Skeletal muscle tissue (tissue), 4 donors: ENCODE results near the gene CARD14. TPM values are rescaled to one million over a fixed set of nuclear protein-coding genes. Genes with fewer than 3 reads are reported as not detected.

Experiments
- H3K27ac ChIP-seq: one replicate; pipeline ENCODE4 v1.7.0; 2013; ENCODE audit warnings: mild to moderate bottlenecking, low read depth, low read length, inconsistent platforms
- H3K27me3 ChIP-seq, 3 donors: one replicate each; pipeline ENCODE4 v1.7.0; 2013; ENCODE audit warnings: low read length in 3 of 3; ENCODE audit not compliant: control insufficient read depth in 3 of 3, insufficient read depth in 3 of 3
- H3K36me3 ChIP-seq, 3 donors: one replicate each; pipeline ENCODE4 v1.7.0; 2013; ENCODE audit warnings: low read length in 3 of 3; ENCODE audit not compliant: control insufficient read depth in 3 of 3, insufficient read depth in 3 of 3
- H3K4me1 ChIP-seq, 3 donors: one replicate each; pipeline ENCODE4 v1.7.0; 2013; ENCODE audit warnings: low read length in 3 of 3, mild to moderate bottlenecking in 3 of 3; ENCODE audit not compliant: control insufficient read depth in 3 of 3, insufficient read depth in 3 of 3
- H3K4me3 ChIP-seq, 3 donors: one replicate each; pipeline ENCODE4 v1.7.0; 2013; ENCODE audit warnings: low read length in 3 of 3
- H3K9ac ChIP-seq, 3 donors: one replicate each; pipeline ENCODE4 v1.7.0; 2013; ENCODE audit warnings: low read length in 3 of 3, mild to moderate bottlenecking in 3 of 3, moderate library complexity in 2 of 3, low read depth in 1 of 3
- H3K9me3 ChIP-seq, 3 donors: one replicate each; pipeline ENCODE4 v1.7.0; 2013; ENCODE audit warnings: low read length in 3 of 3; ENCODE audit not compliant: control insufficient read depth in 3 of 3
- total RNA-seq: library from RNA; depleted of rRNA; stranded (reverse); fragments of >200 nt; gene quantifications from one replicate; pipeline ENCODE4 v1.2.3, GENCODE V29; 2014
- donor health status: Osteomylitis.

CARD14 gene
- total RNA-seq, 1 donor from 2014 or later, result 0.52 TPM

DNA sequence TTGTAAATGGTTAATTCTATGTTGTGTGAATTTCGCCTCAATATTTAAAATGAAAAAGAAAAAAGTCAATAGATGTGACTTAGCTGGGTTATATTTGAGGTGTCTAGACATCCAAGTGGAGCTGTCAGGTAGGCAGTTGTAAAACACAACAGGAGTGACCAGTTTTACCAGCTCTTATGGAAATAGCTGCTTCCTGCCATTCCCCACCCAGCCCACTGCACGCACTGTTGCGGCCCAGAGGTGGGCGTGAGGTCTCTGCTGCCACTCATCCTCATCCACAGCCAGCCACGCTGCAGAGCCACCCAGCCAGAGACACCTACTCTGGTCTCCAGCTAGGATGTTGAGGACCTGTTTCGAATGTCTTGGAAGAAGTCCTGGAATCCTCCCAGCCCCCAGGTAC lies 3.4 kb upstream of the CARD14 start:
- Histone ChIP-seq H3K4me3 (no peak overlapping the region), H3K9me3 (no peaks in the 10 kb centered on the region), H3K27ac (no peak overlapping the region), H3K9ac (no peak overlapping the region), H3K36me3 (no peaks in the 10 kb centered on the region), H3K27me3 (peaks cover 0 to 19% (median 11%) of the 10 kb centered on the region in 3 donors), H3K4me1 (no peaks in the 10 kb centered on the region)

GRCh38 chr17:80168371-80168770 lies 1.5 kb upstream of the CARD14 start:
- Histone ChIP-seq H3K36me3 (no peaks in the 10 kb centered on the region), H3K4me1 (no peaks in the 10 kb centered on the region), H3K9me3 (no peaks in the 10 kb centered on the region), H3K9ac (no peak overlapping the region), H3K4me3 (no peak overlapping the region), H3K27me3 (peaks cover 0 to 19% (median 11%) of the 10 kb centered on the region in 3 donors), H3K27ac (no peak overlapping the region)

DNA sequence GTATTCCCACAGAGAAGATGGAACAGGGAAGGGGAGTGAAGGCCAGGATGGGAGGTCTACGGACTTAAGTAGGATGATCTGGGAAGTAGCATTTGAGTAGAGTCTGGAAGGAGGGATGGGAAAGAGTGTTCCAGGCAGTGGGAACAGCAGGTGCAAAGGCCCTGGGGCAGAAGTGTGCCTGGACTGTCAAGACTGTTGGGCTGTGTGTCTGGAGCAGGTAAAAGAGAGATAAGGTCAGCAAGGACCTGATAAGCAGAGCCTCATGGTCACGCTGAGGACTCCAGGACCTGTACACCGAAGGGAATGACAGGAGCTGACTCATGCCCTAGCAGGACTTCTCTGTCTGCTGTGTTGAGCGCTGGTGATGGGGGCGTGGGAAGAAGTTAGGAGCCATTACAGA lies 723 bp upstream of the CARD14 start:
- Histone ChIP-seq H3K4me1 (no peaks in the 10 kb centered on the region), H3K36me3 (no peaks in the 10 kb centered on the region), H3K4me3 (no peak overlapping the region), H3K9ac (no peak overlapping the region), H3K27me3 (peaks cover 0 to 16% (median 11%) of the 10 kb centered on the region in 3 donors), H3K9me3 (no peaks in the 10 kb centered on the region), H3K27ac (no peak overlapping the region)

DNA sequence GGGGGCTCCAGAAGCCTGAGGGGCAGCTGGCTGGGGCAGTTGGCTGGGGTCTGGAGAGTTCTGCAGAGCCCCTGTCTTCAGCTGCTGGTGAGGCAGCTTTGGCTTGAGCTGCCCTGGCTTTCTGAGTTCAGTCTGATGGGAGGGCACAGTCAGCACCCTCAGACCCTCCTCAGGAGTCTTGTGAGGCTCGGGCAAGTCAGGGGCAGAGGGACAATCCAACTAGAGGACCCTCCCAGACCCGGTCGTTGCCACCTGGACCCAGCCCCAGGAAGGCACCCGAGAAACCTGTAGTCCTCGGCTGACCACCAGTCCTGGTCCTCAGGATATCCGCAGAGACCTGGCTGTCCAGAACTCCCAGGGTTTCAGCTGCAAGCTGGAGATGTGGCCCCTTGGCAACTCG lies 1.9 kb downstream of the CARD14 start:
- H3K27me3 ChIP-seq, result peaks cover 0 to 16% (median 15%) of the 10 kb centered on the region in 3 donors
- no peaks in the 10 kb centered on the region for H3K9me3 ChIP-seq
- no peak overlapping the region for H3K4me3 ChIP-seq
- no peak overlapping the region for H3K27ac ChIP-seq
- no peak overlapping the region for H3K9ac ChIP-seq
- H3K36me3 ChIP-seq, result no peaks in the 10 kb centered on the region
- peaks cover 0 to 4% (median 0%) of the 10 kb centered on the region in 3 donors for H3K4me1 ChIP-seq

DNA sequence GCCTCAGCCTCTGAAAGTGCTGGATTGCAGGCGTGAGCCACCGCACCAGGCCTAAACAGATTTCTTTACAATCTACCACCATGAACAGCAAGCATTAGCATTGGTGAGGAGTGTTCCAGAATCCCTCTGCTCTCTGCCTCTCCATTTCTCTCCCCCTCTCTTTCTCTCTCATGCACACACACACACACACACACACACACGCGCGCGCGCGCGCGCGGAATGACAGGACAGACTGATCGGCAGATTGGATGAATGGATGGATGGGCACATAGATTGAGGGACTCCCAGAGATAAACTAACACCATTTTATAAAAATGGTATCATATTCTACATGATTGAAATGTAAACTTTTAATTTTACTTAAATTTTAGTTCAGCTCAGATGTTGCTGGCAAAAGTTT lies 3.3 kb downstream of the CARD14 start:
- peaks cover 0 to 4% (median 0%) of the 10 kb centered on the region in 3 donors for H3K4me1 ChIP-seq
- no peak overlapping the region for H3K9ac ChIP-seq
- H3K27ac ChIP-seq, result no peak overlapping the region
- H3K36me3 ChIP-seq, result no peaks in the 10 kb centered on the region
- no peak overlapping the region for H3K4me3 ChIP-seq
- H3K27me3 ChIP-seq, result peaks cover 0 to 16% (median 12%) of the 10 kb centered on the region in 3 donors
- no peaks in the 10 kb centered on the region for H3K9me3 ChIP-seq

DNA sequence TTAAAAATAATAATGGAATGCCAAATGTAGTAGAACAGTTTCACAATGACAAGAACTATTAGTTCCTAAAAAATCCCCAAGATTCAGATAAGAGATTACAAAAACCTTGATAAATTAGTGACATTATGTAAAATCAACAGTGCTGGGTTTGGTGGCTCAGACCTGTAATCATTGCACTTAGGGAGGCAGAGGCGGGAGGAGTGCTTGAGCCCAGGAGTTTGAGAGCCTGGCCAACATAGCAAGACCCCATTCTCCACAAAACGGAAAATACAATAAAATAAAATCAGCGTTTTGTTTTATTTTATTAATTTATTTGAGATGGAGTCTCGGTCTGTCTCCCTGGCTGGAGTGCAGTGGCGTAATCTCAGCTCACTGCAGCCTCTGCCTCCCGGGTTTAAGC lies 4.1 kb downstream of the CARD14 start:
- Histone ChIP-seq H3K4me1 (peaks cover 0 to 4% (median 0%) of the 10 kb centered on the region in 3 donors), H3K9me3 (no peaks in the 10 kb centered on the region), H3K27me3 (peaks cover 0 to 13% (median 12%) of the 10 kb centered on the region in 3 donors), H3K27ac (no peak overlapping the region), H3K36me3 (no peaks in the 10 kb centered on the region), H3K9ac (no peak overlapping the region), H3K4me3 (no peak overlapping the region)

DNA sequence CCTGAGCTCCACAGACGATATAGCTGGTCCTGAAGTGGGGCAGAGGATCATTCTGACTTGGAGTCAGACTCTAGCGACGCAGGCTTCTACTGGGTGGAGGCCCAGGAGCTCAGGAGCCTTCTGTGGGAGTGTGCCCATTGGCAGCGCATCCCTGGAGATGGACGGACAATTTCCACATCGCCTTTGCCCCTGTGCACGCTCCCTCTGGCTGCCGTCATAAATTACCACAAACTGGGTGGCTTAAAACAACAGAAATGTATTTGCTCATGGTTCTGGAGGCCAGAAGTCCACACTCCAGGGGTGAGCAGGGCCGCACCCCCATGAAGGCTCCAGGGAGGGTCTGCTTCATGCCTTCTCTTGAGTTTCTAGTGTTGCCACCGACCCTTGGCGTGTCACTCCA lies 6.9 kb downstream of the CARD14 start:
- H3K4me1 ChIP-seq, result peaks cover 0 to 4% (median 0%) of the 10 kb centered on the region in 3 donors
- H3K9me3 ChIP-seq, result no peaks in the 10 kb centered on the region
- no peak overlapping the region for H3K27ac ChIP-seq
- no peak overlapping the region for H3K4me3 ChIP-seq
- H3K27me3 ChIP-seq, result peaks cover 2 to 10% (median 3%) of the 10 kb centered on the region in 3 donors
- H3K36me3 ChIP-seq, result no peaks in the 10 kb centered on the region
- H3K9ac ChIP-seq, result no peak overlapping the region

- Histone ChIP-seq H3K9me3 (no peaks in the 10 kb centered on the region), H3K36me3 (no peaks in the 10 kb centered on the region), H3K27ac (no peak overlapping the region), H3K9ac (no peak overlapping the region), H3K4me3 (no peak overlapping the region), H3K4me1 (peaks cover 0 to 4% (median 0%) of the 10 kb centered on the region in 3 donors), H3K27me3 (peaks cover 3 to 13% (median 7%) of the 10 kb centered on the region in 3 donors)
Observed at GRCh38 chr17:80177986-80178595, 8.3 kb downstream of the CARD14 start.

- H3K27me3 ChIP-seq, result peaks cover 3 to 18% (median 14%) of the 10 kb centered on the region in 3 donors
- H3K36me3 ChIP-seq, result no peaks in the 10 kb centered on the region
- H3K4me1 ChIP-seq, result peaks cover 0 to 4% (median 0%) of the 10 kb centered on the region in 3 donors
- H3K4me3 ChIP-seq, result no peak overlapping the region
- no peak overlapping the region for H3K27ac ChIP-seq
- H3K9me3 ChIP-seq, result no peaks in the 10 kb centered on the region
- no peak overlapping the region for H3K9ac ChIP-seq
Observed at GRCh38 chr17:80180192-80180591, 10.4 kb downstream of the CARD14 start.

DNA sequence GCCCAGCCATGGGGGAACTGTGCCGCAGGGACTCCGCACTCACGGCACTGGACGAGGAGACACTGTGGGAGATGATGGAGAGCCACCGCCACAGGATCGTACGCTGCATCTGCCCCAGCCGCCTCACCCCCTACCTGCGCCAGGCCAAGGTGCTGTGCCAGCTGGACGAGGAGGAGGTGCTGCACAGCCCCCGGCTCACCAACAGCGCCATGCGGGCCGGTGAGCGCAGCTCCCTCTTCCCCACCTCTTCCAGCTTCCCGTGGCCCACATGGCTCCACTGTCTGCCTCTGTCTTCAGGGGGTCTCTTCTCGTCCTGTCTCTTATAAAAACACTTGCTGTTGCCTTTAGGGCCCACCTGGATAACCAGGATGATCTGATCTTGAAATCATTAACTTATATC lies 11.6 kb downstream of the CARD14 start:
- H3K4me1 ChIP-seq, result no peaks in the 10 kb centered on the region
- no peaks in the 10 kb centered on the region for H3K9me3 ChIP-seq
- H3K27me3 ChIP-seq, result peaks cover 3 to 17% (median 14%) of the 10 kb centered on the region in 3 donors
- no peak overlapping the region for H3K9ac ChIP-seq
- no peaks in the 10 kb centered on the region for H3K36me3 ChIP-seq
- H3K27ac ChIP-seq, result no peak overlapping the region
- H3K4me3 ChIP-seq, result no peak overlapping the region
